Ovary (tissue), 3 donors: ENCODE results near the gene STAC.

ENCODE experiments used
- EP300 ChIP-seq: sonication (generic); formaldehyde crosslinking; IDR thresholded peaks from one replicate; pipeline ENCODE4 v1.6.1; 2017; ENCODE audit warnings: antibody characterized with exemption
- POLR2A ChIP-seq: fragments of 450-650 bp; IDR thresholded peaks from one replicate; pipeline ENCODE4 v1.6.1; 2017; ENCODE audit warnings: antibody characterized with exemption, mild to moderate bottlenecking, moderate library complexity
- TF ChIP-seq, protein P1 (sequence below), 3 donors: fragments of 450-650 bp in 2 of 3; fragments of 200-600 bp in 1 of 3; IDR thresholded peaks; one replicate each; pipeline versions ENCODE4 v1.5.1 to v1.8.0; 2016 to 2022; ENCODE audit warnings: antibody characterized with exemption in 3 of 3, mild to moderate bottlenecking in 1 of 3
- donor health status: DM: no; HTN: no; CAD: no.

DNA sequence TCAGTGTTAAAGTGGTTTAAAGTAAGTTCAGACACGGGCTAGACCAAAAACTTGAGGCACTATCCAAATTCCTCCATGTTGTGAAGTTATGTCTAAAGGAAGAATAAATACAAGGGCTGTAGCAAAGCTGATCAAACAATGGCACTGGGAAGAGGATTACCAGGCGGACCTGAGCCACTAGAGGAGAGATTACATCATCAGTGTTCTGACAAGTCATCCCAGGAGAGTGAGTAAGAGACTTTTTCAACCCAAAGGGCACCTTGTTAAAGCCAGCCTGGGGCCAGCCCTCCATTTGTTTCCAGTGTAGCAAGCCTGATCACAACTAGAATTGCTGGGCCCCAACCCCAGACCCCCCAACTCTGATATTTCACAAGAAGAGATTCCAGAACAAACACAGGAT, 217.1 kb downstream of the STAC start:
- TF ChIP-seq, protein P1, sequence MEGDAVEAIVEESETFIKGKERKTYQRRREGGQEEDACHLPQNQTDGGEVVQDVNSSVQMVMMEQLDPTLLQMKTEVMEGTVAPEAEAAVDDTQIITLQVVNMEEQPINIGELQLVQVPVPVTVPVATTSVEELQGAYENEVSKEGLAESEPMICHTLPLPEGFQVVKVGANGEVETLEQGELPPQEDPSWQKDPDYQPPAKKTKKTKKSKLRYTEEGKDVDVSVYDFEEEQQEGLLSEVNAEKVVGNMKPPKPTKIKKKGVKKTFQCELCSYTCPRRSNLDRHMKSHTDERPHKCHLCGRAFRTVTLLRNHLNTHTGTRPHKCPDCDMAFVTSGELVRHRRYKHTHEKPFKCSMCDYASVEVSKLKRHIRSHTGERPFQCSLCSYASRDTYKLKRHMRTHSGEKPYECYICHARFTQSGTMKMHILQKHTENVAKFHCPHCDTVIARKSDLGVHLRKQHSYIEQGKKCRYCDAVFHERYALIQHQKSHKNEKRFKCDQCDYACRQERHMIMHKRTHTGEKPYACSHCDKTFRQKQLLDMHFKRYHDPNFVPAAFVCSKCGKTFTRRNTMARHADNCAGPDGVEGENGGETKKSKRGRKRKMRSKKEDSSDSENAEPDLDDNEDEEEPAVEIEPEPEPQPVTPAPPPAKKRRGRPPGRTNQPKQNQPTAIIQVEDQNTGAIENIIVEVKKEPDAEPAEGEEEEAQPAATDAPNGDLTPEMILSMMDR (IDR thresholded peaks at IDR 0.05) = no peak
- TF ChIP-seq POLR2A (no peak), EP300 (no peak)
